Measurements from ENCODE around the gene MICB.

- TF ChIP-seq CTCF (IDR thresholded peaks at IDR 0.05), result no peak
- TF ChIP-seq EP300 (IDR thresholded peaks at IDR 0.05), result no peak
- TF ChIP-seq POLR2A (IDR thresholded peaks at IDR 0.05), result no peak
- TF ChIP-seq POLR2AphosphoS5 (IDR thresholded peaks at IDR 0.05), result no peak
Measured at GRCh38 chr6:31540640-31541039, 42.7 kb downstream of the MICB start.

Measured in sigmoid colon (tissue), 4 donors.